MM.1S (cell line): ENCODE data around the gene PHF19.

ENCODE experiments used
- EZH2 ChIP-seq: fragments of 300-600 bp; sonication (generic); optimal IDR thresholded peaks from 2 replicates; pipeline ENCODE3; 2017; ENCODE audit warnings: low read depth, mild to moderate bottlenecking, antibody characterized with exemption, low read length, mixed read lengths
- EZH2phosphoT487 ChIP-seq: fragments of 300-600 bp; sonication (generic); IDR thresholded peaks from 2 replicates; pipeline ENCODE4 v1.6.1; 2018; ENCODE audit warnings: antibody characterized with exemption, low read length
- TF ChIP-seq, protein P1 (sequence below): fragments of 300-600 bp; sonication (generic); IDR thresholded peaks from 2 replicates; pipeline ENCODE4 v1.5.1; 2016; ENCODE audit warnings: antibody characterized with exemption, low read length, mixed read lengths

DNA sequence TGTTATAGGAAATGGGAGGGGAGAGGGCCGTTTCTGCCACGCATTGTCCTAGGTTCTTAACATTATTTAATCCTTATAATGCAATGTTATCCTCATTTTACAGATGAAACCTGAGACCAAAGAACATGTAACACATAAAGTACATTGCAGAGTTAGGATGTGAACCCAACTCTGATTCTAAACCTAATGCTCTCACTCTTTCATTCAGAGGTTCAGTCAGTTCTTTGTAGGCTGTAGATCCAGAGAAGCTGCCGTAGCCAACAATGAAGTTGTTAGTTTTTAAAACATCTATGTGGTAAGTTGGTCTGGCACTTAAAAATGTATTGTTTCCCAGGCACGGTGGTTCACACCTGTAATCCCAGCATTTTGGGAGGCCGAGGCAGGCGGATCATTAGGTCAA, 23.8 kb downstream of the PHF19 start:
- TF ChIP-seq, protein P1, sequence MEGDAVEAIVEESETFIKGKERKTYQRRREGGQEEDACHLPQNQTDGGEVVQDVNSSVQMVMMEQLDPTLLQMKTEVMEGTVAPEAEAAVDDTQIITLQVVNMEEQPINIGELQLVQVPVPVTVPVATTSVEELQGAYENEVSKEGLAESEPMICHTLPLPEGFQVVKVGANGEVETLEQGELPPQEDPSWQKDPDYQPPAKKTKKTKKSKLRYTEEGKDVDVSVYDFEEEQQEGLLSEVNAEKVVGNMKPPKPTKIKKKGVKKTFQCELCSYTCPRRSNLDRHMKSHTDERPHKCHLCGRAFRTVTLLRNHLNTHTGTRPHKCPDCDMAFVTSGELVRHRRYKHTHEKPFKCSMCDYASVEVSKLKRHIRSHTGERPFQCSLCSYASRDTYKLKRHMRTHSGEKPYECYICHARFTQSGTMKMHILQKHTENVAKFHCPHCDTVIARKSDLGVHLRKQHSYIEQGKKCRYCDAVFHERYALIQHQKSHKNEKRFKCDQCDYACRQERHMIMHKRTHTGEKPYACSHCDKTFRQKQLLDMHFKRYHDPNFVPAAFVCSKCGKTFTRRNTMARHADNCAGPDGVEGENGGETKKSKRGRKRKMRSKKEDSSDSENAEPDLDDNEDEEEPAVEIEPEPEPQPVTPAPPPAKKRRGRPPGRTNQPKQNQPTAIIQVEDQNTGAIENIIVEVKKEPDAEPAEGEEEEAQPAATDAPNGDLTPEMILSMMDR: no peak
- TF ChIP-seq EZH2phosphoT487: no peak
- TF ChIP-seq EZH2: no peak
